Inferior parietal cortex (tissue), 1 donor: ENCODE measurements around the gene ABI3BP.

ENCODE experiments used
- DNase-seq: peaks from one replicate; pipeline ENCODE4 v3.0.0-alpha.2; 2016; ENCODE audit errors: extremely low spot score

Gene ABI3BP

GRCh38 chr3:100732435-100732834 lies 260.8 kb downstream of the ABI3BP start:
- DNase-seq, result no peak

DNA sequence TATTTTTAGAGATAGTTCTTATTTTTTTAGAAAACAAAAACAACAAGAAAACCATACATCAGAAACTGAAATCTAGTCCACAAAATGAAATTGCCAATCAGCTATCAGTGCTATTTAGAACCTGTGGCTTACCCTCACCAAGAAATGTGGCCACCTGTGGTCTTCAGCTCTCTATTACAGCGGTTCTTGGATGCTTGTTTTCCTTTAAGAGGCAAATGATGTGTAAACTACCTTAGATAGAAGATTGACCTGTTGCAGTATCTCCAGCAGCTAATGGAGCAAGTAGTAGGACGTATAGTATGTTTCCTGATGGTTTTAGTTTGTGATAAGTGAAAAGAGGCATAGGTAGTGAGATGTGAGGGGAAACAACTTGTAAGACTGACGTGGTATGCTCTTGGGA lies 262.7 kb downstream of the ABI3BP start:
- DNase-seq, result no peak

- DNase-seq, result no peak
Measured at GRCh38 chr3:100726706-100727105, 266.5 kb downstream of the ABI3BP start.

DNA sequence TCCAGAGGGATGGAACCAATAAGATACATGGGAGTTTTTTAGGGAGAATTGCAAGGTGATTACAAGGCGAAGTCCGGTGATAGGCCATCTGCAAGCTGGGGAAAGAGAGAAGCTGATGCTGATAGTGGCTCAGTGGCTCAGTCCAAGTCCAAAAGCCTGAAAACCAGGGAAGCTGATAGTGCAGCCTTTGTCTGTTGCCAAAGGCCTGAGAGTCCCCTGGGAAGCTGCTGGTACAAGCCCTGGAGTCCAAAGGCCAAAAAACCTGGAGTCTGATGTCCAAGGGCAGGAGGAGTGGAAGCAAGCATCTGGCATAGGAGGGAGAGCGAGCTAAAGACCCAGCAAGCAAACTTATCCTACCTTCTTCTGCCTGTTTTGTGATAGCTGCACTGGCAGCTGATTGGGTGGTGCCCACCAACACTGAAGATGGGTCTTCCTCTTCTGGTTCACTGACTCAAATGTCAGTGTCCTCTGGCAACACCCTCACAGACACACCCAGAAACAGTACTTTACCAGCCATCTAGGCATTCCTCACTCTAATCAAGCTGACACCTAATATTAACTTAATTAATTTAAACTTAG lies 267.2 kb downstream of the ABI3BP start:
- DNase-seq, result no peak

DNA sequence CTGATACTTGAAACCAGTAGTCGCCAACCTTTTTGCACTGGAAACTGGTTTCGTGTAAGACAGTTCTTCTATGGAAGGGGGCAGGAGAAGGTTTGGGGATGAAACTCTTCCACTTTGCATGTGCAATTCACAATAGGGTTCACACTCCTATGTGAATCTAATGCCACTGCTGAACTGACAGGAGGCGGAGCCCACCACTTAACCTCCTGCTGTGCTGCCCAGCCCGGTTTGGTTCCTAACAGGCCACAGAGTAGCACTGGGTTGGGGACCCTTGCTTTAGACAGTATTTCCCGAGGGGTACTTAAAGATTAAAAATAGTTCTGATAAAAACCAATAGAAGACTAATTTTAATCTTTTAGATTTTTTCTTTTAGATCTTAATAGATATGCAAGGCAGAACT lies 272.8 kb downstream of the ABI3BP start:
- DNase-seq, result no peak

- DNase-seq, result no peak
Measured at GRCh38 chr3:100719136-100719535, 274.1 kb downstream of the ABI3BP start.

DNA sequence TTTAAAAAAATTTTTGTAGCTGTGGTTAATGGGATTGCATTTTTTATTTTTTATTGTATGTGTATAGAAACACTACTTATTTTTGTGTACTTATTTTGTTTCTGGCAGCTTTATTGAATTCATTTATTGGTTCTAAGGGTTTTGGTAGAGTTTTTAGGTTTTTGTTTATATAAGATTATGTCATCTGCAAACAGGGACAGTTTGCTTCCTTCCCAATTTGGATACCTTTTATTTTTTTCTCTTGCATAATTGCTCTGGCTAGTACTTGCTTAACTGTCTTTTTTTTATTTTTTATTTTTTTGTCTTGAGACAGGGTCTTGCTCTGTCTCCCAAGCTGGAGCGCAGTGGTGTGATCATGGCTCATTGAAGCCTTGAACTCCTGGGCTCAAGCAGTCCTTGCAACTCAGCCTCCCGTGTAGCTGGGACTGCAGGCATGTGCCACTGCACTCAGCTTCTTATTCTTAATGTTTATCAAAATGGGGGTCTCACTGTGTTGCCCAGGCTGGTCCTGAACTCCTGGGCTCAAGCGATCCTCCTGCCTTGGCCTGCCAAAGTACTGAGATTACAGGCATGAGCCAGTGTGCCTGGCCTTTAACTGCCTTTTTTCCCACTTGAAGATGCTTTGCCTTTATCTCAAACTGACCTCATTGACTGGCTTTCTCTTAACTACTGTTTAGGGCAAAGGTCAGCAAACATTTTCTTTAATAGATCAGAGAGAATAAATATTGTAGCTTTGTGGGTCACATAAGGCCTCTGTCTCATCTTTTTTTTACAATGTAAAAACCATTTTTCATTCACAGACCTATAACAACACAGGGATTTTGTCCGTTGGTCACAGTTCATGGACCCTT lies 275.4 kb downstream of the ABI3BP start:
- DNase-seq, result no peak

DNA sequence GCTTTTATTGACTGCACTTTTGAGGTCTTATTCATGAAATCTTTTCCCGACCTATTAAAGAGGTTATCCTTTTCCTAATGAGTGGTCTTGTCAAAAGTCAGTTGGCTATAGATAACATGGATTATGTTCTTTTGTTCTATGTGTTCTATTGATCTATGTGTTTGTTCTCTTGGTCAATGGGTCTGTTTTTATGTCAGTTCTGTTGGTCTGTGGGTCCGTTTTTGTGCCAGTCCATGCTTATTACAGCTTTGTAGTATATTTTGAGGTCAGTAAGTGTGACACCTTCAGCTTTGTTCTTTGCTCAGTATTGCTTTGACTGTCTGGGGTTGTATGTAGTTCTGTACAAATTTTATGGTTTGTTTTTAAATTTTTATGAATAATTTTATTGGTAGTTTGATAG lies 276.2 kb downstream of the ABI3BP start:
- DNase-seq, result no peak

DNA sequence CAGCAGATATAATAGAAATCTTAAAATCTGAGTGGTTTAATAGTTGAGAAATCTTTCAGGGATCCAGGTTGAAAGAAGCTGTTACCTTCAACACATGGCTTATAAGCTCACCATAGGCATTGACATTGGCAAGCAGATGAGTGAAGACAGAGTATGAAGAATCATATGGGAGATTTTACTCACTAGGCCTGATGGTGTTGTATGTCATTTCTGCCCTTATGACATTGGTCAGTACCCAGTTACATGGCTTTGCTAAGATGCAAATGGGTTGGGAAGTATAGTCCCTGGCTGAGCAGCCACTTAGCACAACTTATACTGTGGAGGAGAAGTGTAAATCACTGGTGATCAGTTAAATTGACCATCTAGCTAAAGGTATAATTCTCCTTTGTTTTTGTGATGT lies 278.0 kb downstream of the ABI3BP start:
- no peak for DNase-seq

- DNase-seq, result peak; percentile 17
Measured at GRCh38 chr3:100710261-100710968, 282.8 kb downstream of the ABI3BP start.

DNA sequence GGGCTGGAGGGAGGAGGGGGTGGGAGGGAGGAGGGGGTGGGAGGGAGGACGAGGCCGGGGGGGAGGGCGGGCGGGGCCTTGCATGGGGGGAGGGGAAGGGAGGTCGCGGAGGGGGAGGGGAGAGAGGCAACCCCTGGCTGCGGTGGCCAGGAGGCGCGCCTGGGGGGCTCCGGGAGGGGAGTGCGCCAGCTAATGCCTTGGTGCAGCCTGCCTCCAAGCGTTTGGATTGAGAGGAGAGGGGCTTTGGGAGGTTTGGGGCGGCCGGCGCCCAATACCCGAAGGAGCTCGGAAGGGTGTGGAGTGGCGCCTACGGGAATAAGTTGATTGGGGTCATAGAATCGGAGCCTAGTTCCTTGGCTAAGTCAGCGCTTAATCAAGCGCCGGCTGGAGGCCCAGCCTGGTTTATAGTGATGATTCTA lies 283.4 kb downstream of the ABI3BP start:
- no peak for DNase-seq

DNA sequence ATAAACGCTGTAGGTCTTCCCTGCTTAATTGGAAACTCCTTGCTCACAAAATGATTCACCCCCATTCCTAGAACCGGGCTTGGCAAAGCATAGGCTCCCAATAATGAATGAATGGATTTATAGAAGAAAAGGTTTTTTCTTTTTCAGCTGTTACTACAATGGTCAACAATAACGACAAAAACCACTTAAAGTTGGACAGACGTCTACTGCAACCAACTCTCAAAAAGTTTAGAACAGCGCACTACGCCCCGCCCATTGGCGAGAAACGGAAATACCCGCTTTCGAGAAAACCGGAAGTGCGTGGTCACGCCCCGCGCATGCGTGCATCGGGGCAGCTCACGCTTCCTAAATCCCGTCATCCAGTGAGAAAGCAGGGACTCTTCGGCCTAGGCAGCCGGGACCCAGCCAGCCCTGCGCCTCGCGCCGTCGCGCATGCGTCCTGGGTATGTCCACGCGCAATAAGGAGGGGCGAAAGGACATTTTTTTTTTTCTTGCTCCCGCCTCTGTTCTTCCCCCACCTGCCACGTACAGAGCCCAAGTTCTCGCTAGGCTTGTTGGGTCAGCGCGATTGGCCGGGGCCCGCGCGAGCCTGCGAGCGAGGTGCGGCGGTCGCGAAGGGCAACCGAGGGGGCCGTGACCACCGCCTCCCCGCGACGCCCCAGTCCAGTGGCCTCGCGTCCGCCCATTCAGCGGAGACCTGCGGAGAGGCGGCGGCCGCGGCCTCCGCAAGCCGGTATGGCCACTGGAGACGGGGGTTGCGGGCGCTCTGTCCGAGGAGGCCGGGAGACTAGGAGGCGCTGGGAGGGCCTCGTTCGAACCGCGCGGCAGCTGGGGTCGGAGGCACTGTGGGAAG lies 284.0 kb downstream of the ABI3BP start, which contains the start of gene TFG:
TFG (plus strand) TSS at position 506 of the 853 bp plus-strand sequence. CDS start 4,192 bp downstream, outside the sequence.
- DNase-seq, result peak; percentile 98

DNA sequence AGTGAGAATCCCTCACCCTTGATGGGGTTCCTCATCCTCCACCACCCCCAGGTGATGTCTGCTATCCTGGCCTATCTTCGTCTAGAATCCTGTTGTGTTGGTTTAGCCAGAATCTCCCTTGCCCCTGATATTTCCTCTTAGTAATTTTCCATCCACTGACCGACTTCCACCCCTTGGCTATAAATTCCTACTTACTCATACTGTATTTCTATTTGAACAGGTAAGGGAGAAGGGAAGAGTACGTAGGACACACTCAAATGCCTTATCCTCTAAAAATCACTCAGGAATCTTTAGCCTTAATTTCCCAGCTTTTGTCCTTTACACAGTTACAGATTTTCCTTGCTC lies 284.6 kb downstream of the ABI3BP start:
- DNase-seq, result no peak

DNA sequence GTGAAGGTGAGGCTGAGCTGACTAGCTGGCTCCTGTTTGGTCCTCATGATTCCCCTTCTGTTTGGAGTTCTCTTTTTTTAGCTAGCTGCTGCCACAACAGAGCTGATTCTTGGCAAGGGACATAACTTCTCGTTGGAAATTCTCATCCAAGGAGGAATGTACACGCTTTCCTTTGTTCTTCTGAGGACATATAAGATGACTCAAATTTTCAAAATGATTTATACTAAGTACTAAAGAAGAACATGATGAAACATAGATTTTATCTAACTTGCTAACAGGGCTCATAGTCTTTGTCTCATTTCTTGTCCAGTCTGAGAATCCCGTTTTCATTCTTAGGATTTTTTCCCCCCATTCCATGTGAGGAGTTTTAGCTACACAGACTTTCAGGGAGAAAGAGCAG lies 286.9 kb downstream of the ABI3BP start:
- no peak for DNase-seq

DNA sequence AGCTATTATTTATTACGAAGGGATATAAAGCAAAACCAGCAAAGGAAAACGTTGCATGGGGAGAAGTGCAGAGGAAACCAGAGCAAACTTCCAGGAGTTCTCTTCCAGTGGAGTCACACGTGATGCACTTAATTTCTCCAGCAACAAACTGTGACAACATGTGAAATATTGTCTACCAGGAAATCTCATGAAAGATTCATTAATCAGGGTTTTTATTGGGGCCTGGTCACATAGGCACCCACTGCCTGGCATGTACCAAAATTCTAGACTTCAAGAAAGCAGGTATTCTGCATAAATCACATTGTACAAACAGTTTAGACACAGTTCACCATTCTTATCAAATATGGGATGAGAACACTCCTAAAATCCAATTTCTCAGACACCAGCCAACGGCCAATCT lies 289.4 kb downstream of the ABI3BP start:
- no peak for DNase-seq

- no peak for DNase-seq
Measured at GRCh38 chr3:100702980-100703345, 290.3 kb downstream of the ABI3BP start.

DNA sequence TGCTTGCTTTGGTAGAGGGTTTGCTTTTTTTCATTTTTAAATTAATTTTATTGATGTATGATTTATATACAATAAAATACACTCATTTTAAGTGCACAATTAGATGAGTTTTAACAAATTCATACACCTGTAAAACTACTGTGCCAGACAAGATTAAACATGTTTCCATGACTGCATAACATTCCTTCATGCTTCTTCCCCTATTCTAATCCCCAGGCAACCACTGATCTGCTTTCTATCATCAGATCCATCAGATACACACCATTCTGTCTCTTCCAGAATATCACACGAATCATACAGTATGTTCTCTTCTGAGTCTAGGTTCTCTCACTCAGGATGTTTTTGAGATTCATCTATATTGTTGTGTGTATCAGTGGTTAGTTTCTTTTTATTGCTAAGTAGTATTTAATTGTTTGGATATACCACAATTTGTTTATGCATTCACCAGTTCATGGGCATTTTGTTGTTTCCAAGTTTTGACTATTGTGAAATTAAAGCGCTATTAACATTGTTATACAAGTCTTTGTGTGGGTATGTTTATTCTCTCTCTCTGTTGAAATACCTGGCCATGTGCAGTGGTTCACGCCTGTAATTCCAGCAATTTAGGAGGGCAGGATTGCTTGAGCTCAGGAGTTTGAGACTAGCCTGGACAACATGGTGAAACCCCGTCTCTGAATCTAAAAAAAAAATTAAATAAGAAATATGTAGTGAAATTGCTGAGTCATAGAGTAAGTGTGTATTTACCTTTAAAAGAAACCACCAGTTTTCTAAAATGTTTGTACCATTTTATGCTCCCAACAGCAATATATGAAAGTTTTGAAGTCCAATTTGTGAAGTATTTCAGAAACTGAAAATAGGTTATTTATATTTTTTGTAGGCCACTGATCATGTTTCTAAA lies 290.9 kb downstream of the ABI3BP start:
- DNase-seq, result no peak

GRCh38 chr3:100700708-100701107 lies 292.5 kb downstream of the ABI3BP start:
- DNase-seq, result no peak
